ENCODE data around the gene NUP214. TPM values are rescaled to one million over a fixed set of nuclear protein-coding genes. Genes with fewer than 3 reads are reported as not detected.

The NUP214 gene
- polyA plus RNA-seq, 1 of the 3 experiments (the other 2 are of a cell fraction) = 8.0 TPM

- Histone ChIP-seq H3K9me3 (no peaks in the 10 kb centered on the region), H3K27ac (ENCODE audit: low read depth in 2 of 2, low read length in 1 of 2) (no peak overlapping the region), H3F3A (replicated peaks; ENCODE audit: insufficient read depth) (no peaks in the 10 kb centered on the region), H3K4me3 (ENCODE audit: low read depth in 2 of 2, low read length in 1 of 2) (no peak overlapping the region), H3K79me2 (ENCODE audit: insufficient read depth) (no peaks in the 10 kb centered on the region), H2AFZ (ENCODE audit: low read depth) (no peak overlapping the region), H4K20me1 (ENCODE audit: insufficient read depth) (no peaks in the 10 kb centered on the region), H3K9me2 (no peaks in the 10 kb centered on the region), H3K27me3 (ENCODE audit: insufficient read depth) (peaks cover 26% of the 10 kb centered on the region), H3K4me1 (ENCODE audit: control insufficient read depth in 1 of 2, insufficient read depth in 2 of 2, low read depth in 1 of 2, low read length in 1 of 2) (peaks cover 0 to 24% of the 10 kb centered on the region in 2 experiments; a peak in 1 of 4 replicates), H3K9ac (no peak overlapping the region), H3K4me2 (no peak overlapping the region), H3K36me3 (replicated peaks in 1 of 2; ENCODE audit: control insufficient read depth in 1 of 2, insufficient read depth in 2 of 2, low read length in 1 of 2) (no peaks in the 10 kb centered on the region)
- TF ChIP-seq CTCF (IDR thresholded peaks at IDR 0.05) (no peak), ELF1 (IDR thresholded peaks at IDR 0.05) (no peak), SIN3A (IDR thresholded peaks at IDR 0.05; ENCODE audit: borderline replicate concordance, low read depth, low read length) (no peak), RCOR1 (IDR thresholded peaks at IDR 0.05; ENCODE audit: low read length) (no peak), FOXJ3 (CRISPR knock-in tag; IDR thresholded peaks at IDR 0.05) (no peak), PBX3 (IDR thresholded peaks at IDR 0.05) (no peak), RAD21 (IDR thresholded peaks at IDR 0.05; ENCODE audit: low read length) (no peak), POLR2AphosphoS5 (IDR thresholded peaks at IDR 0.05; ENCODE audit: low read depth, low read length) (no peak), RXRA (IDR thresholded peaks at IDR 0.05; ENCODE audit: borderline replicate concordance, low read depth) (no peak), SMC3 (IDR thresholded peaks at IDR 0.05; ENCODE audit: low read depth, low read length) (no peak), FOSL2 (IDR thresholded peaks at IDR 0.05; ENCODE audit: borderline replicate concordance, low read depth) (no peak), GABPA (IDR thresholded peaks at IDR 0.05; ENCODE audit: low read depth) (no peak), FOXM1 (IDR thresholded peaks at IDR 0.05; ENCODE audit: low read depth) (no peak), REST (IDR thresholded peaks at IDR 0.05; ENCODE audit: low read depth, low read length) (no peak), USF2 (IDR thresholded peaks at IDR 0.05; ENCODE audit: borderline replicate concordance, low read depth, low read length) (no peak), YY1 (IDR thresholded peaks at IDR 0.05; ENCODE audit: low read depth) (no peak), TAF1 (IDR thresholded peaks at IDR 0.05; ENCODE audit: borderline replicate concordance, low read depth, low read length) (no peak)
- CTCF ChIA-PET = interaction anchor here (3.2 kb wide), 1 partner anchor 35 kb away, joined by 15 read pairs; no protein-coding TSS in a partner anchor
- 69% methylated on average over 14 of the region's 24 CpGs for WGBS (ENCODE audit: low lambda C conversion rate)
- peak; percentile 71 for DNase-seq
- POLR2A ChIA-PET = no interaction called here
Observed at GRCh38 chr9:131092548-131093440, 32.6 kb upstream of the NUP214 start.

All from SK-N-SH (cell line).